Epidermal melanocyte (primary cell): ENCODE data around the gene TKTL2.
"Not testable (repeated sequence)": the region's sequence is repeated elsewhere in the genome, so short reads cannot be mapped to it uniquely, and the experiment has no call there.

Experiments
- DNase-seq: peaks from one replicate; pipeline ENCODE4 v3.0.0; 2011; ENCODE audit warnings: low spot score; ENCODE audit not compliant: insufficient read length

TKTL2 gene

DNA sequence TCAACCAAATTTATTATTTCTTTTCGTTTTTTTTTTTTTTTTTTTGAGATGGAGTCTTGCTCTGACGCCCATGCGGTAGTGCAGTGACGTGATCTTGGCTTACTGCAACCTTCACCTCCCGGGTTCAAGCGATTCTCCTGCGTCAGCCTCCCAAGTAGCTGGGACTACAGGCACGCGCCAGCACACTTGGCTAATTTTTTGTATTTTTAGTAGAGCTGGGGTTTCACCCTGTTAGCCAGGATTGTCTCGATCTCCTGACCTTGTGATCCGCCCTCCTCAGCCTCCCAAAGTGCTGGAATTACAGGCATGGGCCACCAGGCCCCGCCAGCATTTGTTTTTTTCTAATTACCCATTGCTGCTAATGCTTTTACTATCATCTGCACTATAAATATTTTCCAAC lies 26.5 kb downstream of the TKTL2 start:
- not testable (repeated sequence) for DNase-seq

DNA sequence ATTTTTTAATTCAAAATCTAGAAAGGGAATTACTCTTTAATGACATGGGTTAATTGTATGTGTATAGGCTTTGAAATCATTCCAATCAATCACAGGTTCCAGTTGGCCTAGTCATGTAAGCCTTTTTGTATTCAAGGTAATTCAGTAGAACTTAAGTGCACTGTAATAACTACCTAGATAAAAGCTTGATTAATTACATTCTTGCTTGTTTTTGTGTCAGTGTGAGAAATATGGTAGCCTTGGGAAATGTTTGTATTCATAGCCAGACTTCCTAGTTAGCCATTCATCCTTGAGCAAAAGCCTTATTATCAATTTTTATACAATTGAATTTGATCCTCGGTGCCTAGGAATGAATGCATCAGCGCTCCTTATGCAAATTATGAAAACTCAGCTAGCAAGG lies 33.5 kb downstream of the TKTL2 start:
- DNase-seq = no peak
